Ectodermal cell (in vitro differentiated cells): Measurements from ENCODE around the gene SLC25A26.
"Not testable (repeated sequence)": the region's sequence is repeated elsewhere in the genome, so short reads cannot be mapped to it uniquely, and the experiment has no call there.

ENCODE experiments used
- H3K27ac ChIP-seq: 2 replicates; pipeline ENCODE4 v1.7.0; 2013; ENCODE audit warnings: mild to moderate bottlenecking, low read depth, low read length; ENCODE audit not compliant: insufficient read depth, poor library complexity, severe bottlenecking
- H3K27me3 ChIP-seq: 2 replicates; pipeline ENCODE4 v1.7.0; 2013; ENCODE audit warnings: mild to moderate bottlenecking, low read length; ENCODE audit not compliant: insufficient read depth, control insufficient read depth, poor library complexity, severe bottlenecking
- H3K36me3 ChIP-seq: one replicate; pipeline ENCODE4 v1.7.0; 2013; ENCODE audit warnings: low read length; ENCODE audit not compliant: control insufficient read depth, insufficient read depth
- H3K4me1 ChIP-seq: one replicate; pipeline ENCODE4 v1.7.0; 2013; ENCODE audit warnings: low read length; ENCODE audit not compliant: control insufficient read depth, insufficient read depth
- H3K4me3 ChIP-seq: 2 replicates; pipeline ENCODE4 v1.7.0; 2013; ENCODE audit warnings: low read depth, low read length, control low read depth; ENCODE audit not compliant: insufficient read depth
- H3K9me3 ChIP-seq: 2 replicates; pipeline ENCODE4 v1.7.0; 2013; ENCODE audit warnings: mild to moderate bottlenecking, low read length, moderate library complexity; ENCODE audit not compliant: control insufficient read depth
- WGBS, 2 experiments: methylation state at CpG; one replicate each; pipeline ENCODE4 v1.1.7; 2013; ENCODE audit warnings: missing lambda C conversion rate in 2 of 2; 5-methylcytosine and 5-hydroxymethylcytosine counted together

SLC25A26 gene

DNA sequence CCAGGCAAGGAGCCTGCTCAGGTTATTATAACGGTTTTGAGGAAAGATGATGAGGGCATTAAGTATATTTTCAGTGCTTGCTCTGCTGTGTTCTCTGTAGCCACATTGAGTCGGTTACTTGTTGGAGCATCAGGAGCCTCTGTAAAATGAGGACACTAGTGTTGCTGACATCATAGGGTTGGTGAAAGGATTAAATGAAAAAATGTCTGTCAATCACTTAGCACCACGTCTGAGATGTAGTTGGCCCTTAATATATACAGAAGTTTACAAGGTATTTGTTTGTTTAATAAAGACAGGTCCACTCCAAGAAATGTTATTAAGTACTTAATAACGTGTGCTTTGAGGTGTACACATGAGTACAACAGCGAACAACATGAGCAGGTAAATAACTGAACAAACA, 735 bp upstream of the SLC25A26 start:
- Histone ChIP-seq H3K4me3 (peak overlapping the region; percentile 74), H3K9me3 (no peaks in the 10 kb centered on the region), H3K27ac (no peak overlapping the region), H3K36me3 (no peaks in the 10 kb centered on the region), H3K4me1 (no peaks in the 10 kb centered on the region), H3K27me3 (no peaks in the 10 kb centered on the region)
- 44 to 64% methylated on average over 3 to 5 of the region's 5 CpGs for WGBS, 2 experiments

DNA sequence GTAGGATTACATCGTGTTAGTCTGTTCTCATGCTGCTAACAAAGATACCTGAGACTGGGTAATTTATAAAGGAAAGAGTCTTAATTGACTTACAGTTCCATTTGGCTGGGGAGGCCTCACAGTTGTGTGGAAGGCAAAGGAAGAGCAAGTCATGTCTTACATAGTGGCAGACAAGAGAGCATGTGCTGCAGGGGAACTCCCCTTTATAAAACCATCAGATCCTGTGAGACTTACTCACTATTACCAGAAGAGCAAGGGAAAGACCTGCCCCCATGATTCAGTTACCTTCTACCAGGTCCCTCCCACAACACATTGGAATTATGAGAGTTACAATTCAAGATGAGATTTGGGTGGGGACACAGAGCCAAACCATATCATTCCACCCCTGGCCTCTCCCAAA, 3.4 kb downstream of the SLC25A26 start:
- Histone ChIP-seq H3K36me3 (no peaks in the 10 kb centered on the region), H3K9me3 (no peaks in the 10 kb centered on the region), H3K4me1 (no peaks in the 10 kb centered on the region), H3K27me3 (no peaks in the 10 kb centered on the region), H3K4me3 (no peak overlapping the region), H3K27ac (no peak overlapping the region)
- 89 to 100% methylated on average over 1 of the region's 1 CpG for WGBS, 2 experiments

DNA sequence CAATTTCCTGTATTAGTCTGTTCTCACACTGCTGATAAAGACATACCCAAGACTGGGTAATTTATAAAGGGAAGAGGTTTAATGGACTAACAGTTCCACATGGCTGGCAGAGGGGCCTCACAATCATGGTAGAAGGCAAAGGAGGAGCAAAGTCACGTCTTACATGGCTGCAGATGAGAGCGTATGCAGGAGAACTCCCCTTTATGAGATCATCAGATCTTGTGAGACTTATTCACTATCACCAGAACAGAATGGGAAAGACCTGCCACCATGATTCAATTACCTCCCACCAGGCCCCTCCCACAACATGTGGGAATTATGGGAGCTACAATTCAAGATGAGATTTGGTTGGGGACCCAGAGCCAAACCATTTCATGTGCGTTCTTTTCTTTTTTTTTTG, 5.3 kb downstream of the SLC25A26 start:
- H3K27ac ChIP-seq, H3K4me3 ChIP-seq, H3K27me3 ChIP-seq, H3K4me1 ChIP-seq, H3K9me3 ChIP-seq, H3K36me3 ChIP-seq: not testable (repeated sequence)
- WGBS, 2 experiments, result 94 to 98% methylated on average over 3 of the region's 3 CpGs

DNA sequence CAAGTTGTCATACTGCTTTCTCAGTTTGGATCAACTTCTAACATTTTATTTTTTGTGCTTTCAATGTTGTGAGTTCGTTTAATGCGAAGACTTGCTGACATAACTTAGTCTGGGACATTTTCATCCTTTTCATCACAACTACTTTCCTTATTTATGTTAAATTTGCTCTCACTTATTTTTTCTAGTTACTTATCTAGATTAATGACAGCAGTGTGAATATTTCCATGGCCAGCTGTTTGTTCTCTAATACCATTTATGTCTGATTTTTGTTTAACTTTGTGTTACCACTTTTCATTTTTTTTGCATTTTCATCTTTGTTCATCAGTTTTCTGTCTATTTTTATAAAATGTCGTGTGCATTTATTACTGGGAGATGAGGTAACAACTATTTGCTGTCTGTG, 6.2 kb downstream of the SLC25A26 start:
- Histone ChIP-seq H3K27ac (no peak overlapping the region), H3K36me3 (no peaks in the 10 kb centered on the region)
- 95 to 97% methylated on average over 3 of the region's 3 CpGs for WGBS, 2 experiments

DNA sequence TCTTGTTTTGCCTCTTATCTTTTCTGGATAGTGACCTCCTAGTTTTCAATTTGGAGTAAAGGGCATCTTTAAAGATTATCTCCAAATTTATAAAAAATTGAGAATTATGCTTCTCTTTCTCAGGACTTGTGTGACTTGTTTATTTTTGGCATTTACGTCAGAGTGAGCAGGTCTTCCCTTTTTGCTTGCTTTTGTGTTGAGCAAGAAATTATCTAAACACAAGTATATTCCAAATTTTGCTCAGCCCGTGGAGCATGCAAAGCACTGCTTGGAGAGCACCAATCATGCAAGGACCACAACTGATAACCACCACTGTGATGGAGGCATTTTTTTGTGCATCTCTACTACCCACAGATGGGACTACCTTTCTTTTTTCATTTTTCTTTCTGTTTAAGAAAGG, 7.1 kb downstream of the SLC25A26 start:
- no peaks in the 10 kb centered on the region for H3K9me3 ChIP-seq
- WGBS, 2 experiments, result 69 to 73% methylated on average over 2 of the region's 2 CpGs

More for the DNA sequence above, 6.2 kb downstream of the SLC25A26 start:
- no peaks in the 10 kb centered on the region for H3K27me3 ChIP-seq
- H3K4me1 ChIP-seq, result no peaks in the 10 kb centered on the region
- H3K9me3 ChIP-seq, result no peaks in the 10 kb centered on the region
- no peak overlapping the region for H3K4me3 ChIP-seq

DNA sequence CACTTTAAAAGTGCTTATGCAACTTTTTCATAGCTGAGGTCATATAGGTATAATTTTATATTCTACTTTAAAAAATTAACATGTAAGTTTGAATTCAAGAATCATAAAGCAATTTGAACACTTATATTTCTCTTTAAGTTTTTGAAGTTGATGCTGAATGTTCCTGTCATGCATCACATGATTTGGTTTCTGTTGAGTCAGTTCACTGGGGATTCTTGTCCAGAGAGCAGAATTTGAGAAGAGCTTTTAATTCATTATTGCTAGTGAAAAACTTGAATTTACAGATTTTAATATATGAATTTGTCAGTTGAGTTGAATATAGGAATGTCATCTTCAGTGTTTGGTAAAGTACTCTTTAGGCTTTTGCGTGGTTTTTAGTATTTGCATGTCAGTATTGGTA, 7.9 kb downstream of the SLC25A26 start:
- Histone ChIP-seq H3K27ac (no peak overlapping the region), H3K9me3 (no peaks in the 10 kb centered on the region), H3K4me3 (no peak overlapping the region), H3K4me1 (no peaks in the 10 kb centered on the region), H3K27me3 (no peaks in the 10 kb centered on the region), H3K36me3 (no peaks in the 10 kb centered on the region)
- WGBS, 2 experiments, result 88 to 100% methylated on average over 1 of the region's 1 CpG

More for the DNA sequence above, 7.1 kb downstream of the SLC25A26 start:
- H3K27me3 ChIP-seq, result no peaks in the 10 kb centered on the region
- no peaks in the 10 kb centered on the region for H3K36me3 ChIP-seq
- H3K4me3 ChIP-seq, result no peak overlapping the region
- H3K27ac ChIP-seq, result no peak overlapping the region
- no peaks in the 10 kb centered on the region for H3K4me1 ChIP-seq

DNA sequence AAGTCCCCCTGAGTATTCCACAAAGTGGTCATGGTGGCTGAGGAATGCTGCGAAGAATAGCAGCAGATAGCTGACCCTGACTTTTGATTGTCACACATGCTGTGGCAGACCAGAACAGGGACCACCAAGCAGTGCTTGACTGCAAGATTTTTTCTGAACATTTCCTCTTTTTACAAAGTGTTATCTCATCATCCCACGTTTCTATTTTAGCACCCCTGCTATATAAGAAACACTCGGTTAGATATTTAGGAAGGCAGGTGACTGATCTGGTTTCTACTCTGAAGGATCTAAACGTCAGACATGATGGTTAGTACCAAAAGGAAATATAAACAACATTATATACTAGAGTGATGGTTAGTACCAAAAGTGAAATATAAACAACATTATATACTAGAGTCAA, 9.1 kb downstream of the SLC25A26 start:
- 59 to 65% methylated on average over 3 of the region's 4 CpGs for WGBS, 2 experiments
- no peaks in the 10 kb centered on the region for H3K27me3 ChIP-seq
- H3K36me3 ChIP-seq, result no peaks in the 10 kb centered on the region
- H3K4me3 ChIP-seq, result no peak overlapping the region
- H3K9me3 ChIP-seq, result no peaks in the 10 kb centered on the region
- no peak overlapping the region for H3K27ac ChIP-seq
- no peaks in the 10 kb centered on the region for H3K4me1 ChIP-seq

DNA sequence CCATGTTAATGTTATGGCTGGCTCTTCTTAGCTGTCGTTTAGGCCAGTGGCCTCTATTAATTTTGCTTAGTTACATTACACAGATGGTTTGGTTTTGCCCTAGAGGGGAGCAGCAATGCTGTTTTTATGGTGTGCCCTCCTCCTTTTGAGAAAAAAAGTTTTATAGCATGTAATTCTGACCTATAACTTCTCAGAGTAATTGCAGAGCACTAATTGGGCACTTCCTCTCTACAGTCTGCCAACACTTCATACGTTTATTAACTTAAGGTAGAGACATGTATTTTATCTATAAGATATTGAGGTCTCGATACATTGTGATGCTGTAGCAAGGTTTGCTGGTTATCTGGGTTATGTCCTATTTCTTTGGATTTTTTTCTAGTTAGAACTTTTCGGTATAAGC, 12.2 kb downstream of the SLC25A26 start:
- no peaks in the 10 kb centered on the region for H3K4me1 ChIP-seq
- 87 to 94% methylated on average over 3 to 4 of the region's 4 CpGs for WGBS, 2 experiments
- no peaks in the 10 kb centered on the region for H3K27me3 ChIP-seq
- H3K9me3 ChIP-seq, result no peaks in the 10 kb centered on the region
- H3K36me3 ChIP-seq, result no peaks in the 10 kb centered on the region
- no peak overlapping the region for H3K4me3 ChIP-seq
- H3K27ac ChIP-seq, result no peak overlapping the region

DNA sequence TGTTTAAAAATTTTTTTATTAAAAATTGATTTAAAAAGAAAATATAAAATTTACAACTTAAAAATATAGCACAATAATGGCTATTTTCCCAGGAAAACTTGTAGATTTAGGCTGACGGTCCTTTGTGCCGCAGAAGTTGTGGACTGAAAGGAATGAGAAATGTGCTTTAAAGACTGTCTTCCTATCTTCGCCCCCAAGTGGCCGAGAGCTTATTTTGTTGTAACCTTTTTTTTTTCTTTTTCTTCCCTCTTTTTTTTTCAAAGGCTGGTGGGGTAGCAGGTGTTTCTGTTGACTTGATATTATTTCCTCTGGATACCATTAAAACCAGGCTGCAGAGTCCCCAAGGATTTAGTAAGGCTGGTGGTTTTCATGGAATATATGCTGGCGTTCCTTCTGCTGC, 15.5 kb downstream of the SLC25A26 start:
- 62 to 77% methylated on average over 2 to 5 of the region's 5 CpGs for WGBS, 2 experiments
- Histone ChIP-seq H3K36me3 (no peaks in the 10 kb centered on the region), H3K27me3 (no peaks in the 10 kb centered on the region), H3K27ac (no peak overlapping the region), H3K4me3 (no peak overlapping the region), H3K4me1 (no peaks in the 10 kb centered on the region), H3K9me3 (no peaks in the 10 kb centered on the region)

DNA sequence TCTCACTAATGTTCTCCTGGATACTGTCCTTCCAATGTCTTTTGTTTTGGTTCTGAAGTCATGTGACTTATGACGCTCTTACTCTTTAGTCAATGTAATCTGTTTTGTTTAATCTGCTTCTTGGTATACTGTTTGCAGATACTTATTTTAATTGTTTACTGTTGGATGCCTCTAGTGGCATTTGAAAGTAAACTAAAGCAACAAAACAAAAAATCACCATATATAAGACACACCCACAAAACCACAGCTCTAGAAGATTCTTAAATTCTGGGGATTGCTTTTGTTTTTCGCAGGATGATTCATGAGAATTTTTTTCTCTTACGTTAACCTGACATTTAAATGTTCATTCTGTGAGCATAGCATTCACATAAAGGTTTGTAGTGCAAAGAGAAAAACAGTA, 16.8 kb downstream of the SLC25A26 start:
- no peak overlapping the region for H3K4me3 ChIP-seq
- no peaks in the 10 kb centered on the region for H3K27me3 ChIP-seq
- no peaks in the 10 kb centered on the region for H3K36me3 ChIP-seq
- no peak overlapping the region for H3K27ac ChIP-seq
- no peaks in the 10 kb centered on the region for H3K4me1 ChIP-seq
- WGBS, 2 experiments, result 86 to 96% methylated on average over 3 of the region's 3 CpGs
- no peaks in the 10 kb centered on the region for H3K9me3 ChIP-seq

DNA sequence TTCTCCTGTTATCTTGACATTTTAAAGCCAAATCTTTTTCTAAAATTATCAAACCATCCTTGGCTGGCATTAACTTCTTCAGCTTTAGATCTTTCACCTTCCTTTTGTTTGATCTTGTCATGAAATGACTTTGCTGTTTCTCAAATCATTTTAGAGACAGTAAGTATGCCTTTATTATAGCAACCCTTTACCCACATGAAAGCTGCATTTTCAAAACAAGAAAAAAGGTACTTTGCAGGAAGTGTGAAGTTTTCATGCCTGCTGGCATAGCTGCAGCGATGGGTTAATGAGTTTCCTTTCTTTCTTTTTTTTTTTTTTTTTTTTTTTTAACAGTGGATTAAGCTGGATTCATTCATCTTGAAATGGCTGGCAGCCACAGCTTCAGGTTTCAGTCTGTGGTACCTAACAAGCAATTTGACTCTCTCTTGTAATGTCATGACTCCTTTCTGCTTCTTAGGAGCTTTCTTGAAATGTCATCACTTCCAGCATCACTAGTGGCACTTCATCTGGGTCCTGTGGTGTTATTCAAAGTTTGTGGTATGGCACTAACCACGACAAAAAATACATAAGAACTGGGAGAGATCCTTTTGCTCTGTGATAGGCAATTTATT, 18.8 kb downstream of the SLC25A26 start:
- Histone ChIP-seq H3K27ac (no peak overlapping the region), H3K36me3 (peaks cover 2% of the 10 kb centered on the region), H3K4me3 (no peak overlapping the region), H3K4me1 (no peaks in the 10 kb centered on the region), H3K9me3 (no peaks in the 10 kb centered on the region), H3K27me3 (no peaks in the 10 kb centered on the region)
- 94 to 97% methylated on average over 2 of the region's 2 CpGs for WGBS, 2 experiments
